ENCODE results near the gene C12orf42. TPM values are rescaled to one million over a fixed set of nuclear protein-coding genes. Genes with fewer than 3 reads are reported as not detected.

The C12orf42 gene
- total and polyA plus RNA-seq, 7 donors: 0.93 TPM; not detected in 6

DNA sequence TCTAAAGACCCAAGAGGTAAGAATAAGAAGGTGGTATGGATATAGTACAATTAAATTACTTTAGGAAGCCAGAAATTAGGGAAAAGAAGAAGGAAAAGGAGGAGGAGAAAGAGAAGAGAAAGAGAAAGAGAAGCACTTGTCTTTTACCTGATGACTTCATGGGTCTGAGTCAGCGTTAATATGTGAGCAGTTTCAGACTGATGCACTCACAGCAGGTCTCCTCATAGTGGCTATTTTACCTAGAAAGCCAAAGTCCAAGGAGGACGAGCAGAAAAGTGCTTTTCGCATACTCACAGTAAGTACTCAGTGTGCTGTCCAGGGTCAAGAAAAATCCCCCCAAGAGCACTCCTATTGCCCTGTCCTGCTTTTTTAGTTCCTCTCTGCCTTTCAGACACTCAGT lies 222.1 kb downstream of the C12orf42 start:
- H3K4me1 ChIP-seq: no peaks in the 10 kb centered on the region
- 49 to 64% methylated on average over 3 of the region's 3 CpGs for WGBS, 2 donors
- no peaks in the 10 kb centered on the region for H3K27me3 ChIP-seq
- H3K27ac ChIP-seq: no peak overlapping the region
- H3K36me3 ChIP-seq: no peaks in the 10 kb centered on the region
- intact Hi-C loops (cut with DNase I): no loop called here
- no peak for TF ChIP-seq POLR2A (IDR thresholded peaks at IDR 0.05)
- TF ChIP-seq POLR2AphosphoS5 (IDR thresholded peaks at IDR 0.05): no peak
- no peak for TF ChIP-seq CTCF (IDR thresholded peaks at IDR 0.05)
- TF ChIP-seq EP300 (IDR thresholded peaks at IDR 0.05): no peak
- no peak for DNase-seq
- H3K9me3 ChIP-seq: no peaks in the 10 kb centered on the region
- no peak overlapping the region for H3K4me3 ChIP-seq

DNA sequence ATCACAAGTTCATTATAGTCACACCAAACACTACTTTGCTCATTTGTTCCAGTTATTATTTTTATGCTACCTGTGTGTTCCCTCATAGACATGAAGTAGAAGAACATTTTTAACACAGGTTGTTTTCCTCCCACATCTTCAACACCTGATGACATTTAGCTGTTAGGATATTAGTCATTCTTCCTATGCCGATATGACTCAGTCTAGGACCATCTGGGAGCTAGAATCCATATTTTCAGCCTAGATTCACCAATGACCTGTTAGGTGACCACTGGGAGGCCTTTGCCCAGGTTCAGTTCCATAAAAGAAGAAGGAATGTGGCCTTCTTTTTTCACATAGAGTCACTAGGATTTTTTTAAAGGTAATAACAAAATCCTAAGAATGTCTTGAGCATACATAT lies 222.8 kb downstream of the C12orf42 start:
- TF ChIP-seq CTCF (IDR thresholded peaks at IDR 0.05) (no peak), EP300 (IDR thresholded peaks at IDR 0.05) (no peak)
- 90 to 94% methylated on average over 1 of the region's 1 CpG for WGBS, 2 donors
- intact Hi-C loops (cut with DNase I): no loop called here

DNA sequence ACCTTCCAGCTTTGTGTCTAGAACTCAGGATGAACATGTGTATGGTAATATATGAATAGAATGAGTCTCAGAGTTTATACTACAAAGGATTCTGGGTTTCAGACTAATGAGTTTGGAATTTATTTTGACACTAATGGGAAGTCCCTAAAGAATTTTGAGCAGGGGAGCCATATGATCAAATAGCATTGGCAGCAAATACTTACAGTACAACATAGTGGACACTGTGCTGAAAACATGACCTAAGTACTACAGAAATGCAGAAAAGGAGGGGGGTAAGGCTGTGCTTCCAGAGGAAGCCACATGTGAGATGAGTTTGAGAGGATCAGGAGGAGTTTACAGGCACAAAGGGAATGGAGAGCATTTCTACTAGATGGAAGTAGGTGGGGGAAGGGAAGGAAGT lies 225.8 kb downstream of the C12orf42 start:
- Histone ChIP-seq H3K4me3 (no peak overlapping the region), H3K4me1 (no peaks in the 10 kb centered on the region), H3K27ac (no peak overlapping the region), H3K36me3 (no peaks in the 10 kb centered on the region), H3K9me3 (no peaks in the 10 kb centered on the region), H3K27me3 (no peaks in the 10 kb centered on the region)
- intact Hi-C loops (cut with DNase I): no loop called here
- no peak for DNase-seq
- TF ChIP-seq CTCF (IDR thresholded peaks at IDR 0.05) (no peak), EP300 (IDR thresholded peaks at IDR 0.05) (no peak), POLR2AphosphoS5 (IDR thresholded peaks at IDR 0.05) (no peak), POLR2A (IDR thresholded peaks at IDR 0.05) (no peak)

More for the DNA sequence above, 222.8 kb downstream of the C12orf42 start:
- no peak overlapping the region for H3K27ac ChIP-seq
- H3K4me3 ChIP-seq: no peak overlapping the region
- DNase-seq: no peak
- H3K27me3 ChIP-seq: no peaks in the 10 kb centered on the region
- no peaks in the 10 kb centered on the region for H3K9me3 ChIP-seq
- H3K4me1 ChIP-seq: no peaks in the 10 kb centered on the region
- no peaks in the 10 kb centered on the region for H3K36me3 ChIP-seq

DNA sequence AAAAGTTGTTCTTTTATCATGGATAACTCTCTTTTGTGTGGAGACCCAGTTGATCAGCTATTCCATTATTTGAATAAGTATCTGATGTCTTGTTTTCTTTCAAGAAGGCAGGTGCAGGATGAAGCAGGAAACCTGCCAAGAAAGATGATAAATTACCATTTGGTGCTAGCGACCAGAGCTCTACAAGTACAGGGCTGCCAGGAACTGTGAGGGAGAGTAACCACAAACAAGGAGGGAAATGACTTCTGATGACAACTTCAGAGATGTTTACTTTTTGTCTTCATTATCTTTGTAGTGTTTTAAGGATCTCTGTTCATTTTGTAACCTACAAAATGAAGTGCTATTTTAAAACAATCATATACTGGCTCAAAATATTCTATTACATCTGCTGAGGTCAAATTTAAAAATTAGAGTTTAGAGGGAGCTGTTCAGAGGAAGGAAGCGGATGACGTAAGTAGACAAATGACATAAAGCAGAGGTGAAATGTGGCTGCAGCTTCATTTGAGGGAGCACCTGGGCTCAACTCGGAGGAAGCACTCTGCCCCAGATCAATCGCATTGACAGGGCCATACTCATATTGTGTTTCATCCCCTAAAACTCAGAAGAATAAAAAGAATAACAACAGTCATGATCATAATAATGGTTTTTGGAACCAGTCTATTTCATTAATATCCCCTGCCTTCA lies 226.8 kb downstream of the C12orf42 start:
- Histone ChIP-seq H3K27me3 (no peaks in the 10 kb centered on the region), H3K4me1 (no peaks in the 10 kb centered on the region), H3K4me3 (no peak overlapping the region), H3K9me3 (no peaks in the 10 kb centered on the region), H3K27ac (no peak overlapping the region), H3K36me3 (no peaks in the 10 kb centered on the region)
- WGBS, 2 donors: 51 to 65% methylated on average over 5 of the region's 5 CpGs
- TF ChIP-seq POLR2A (IDR thresholded peaks at IDR 0.05): no peak
- TF ChIP-seq POLR2AphosphoS5 (IDR thresholded peaks at IDR 0.05): no peak
- TF ChIP-seq CTCF (IDR thresholded peaks at IDR 0.05): no peak
- no peak for TF ChIP-seq EP300 (IDR thresholded peaks at IDR 0.05)
- DNase-seq: no peak
- intact Hi-C loops (cut with DNase I): no loop called here

GRCh38 chr12:103257763-103258162 lies 238.0 kb downstream of the C12orf42 start:
- no peaks in the 10 kb centered on the region for H3K9me3 ChIP-seq
- no peaks in the 10 kb centered on the region for H3K27me3 ChIP-seq
- no peak overlapping the region for H3K4me3 ChIP-seq
- intact Hi-C loops (cut with DNase I): no loop called here
- H3K4me1 ChIP-seq: no peaks in the 10 kb centered on the region
- no peak for TF ChIP-seq CTCF (IDR thresholded peaks at IDR 0.05)
- TF ChIP-seq EP300 (IDR thresholded peaks at IDR 0.05): no peak
- TF ChIP-seq POLR2AphosphoS5 (IDR thresholded peaks at IDR 0.05): no peak
- TF ChIP-seq POLR2A (IDR thresholded peaks at IDR 0.05): no peak
- no peak overlapping the region for H3K27ac ChIP-seq
- H3K36me3 ChIP-seq: no peaks in the 10 kb centered on the region
- DNase-seq: no peak
- 79 to 80% methylated on average over 2 of the region's 2 CpGs for WGBS, 2 donors

Data from sigmoid colon (tissue), 7 donors.